ENCODE measurements around the gene TBC1D24.
"Not testable (repeated sequence)": the region's sequence is repeated elsewhere in the genome, so short reads cannot be mapped to it uniquely, and the experiment has no call there.

Gene TBC1D24

DNA sequence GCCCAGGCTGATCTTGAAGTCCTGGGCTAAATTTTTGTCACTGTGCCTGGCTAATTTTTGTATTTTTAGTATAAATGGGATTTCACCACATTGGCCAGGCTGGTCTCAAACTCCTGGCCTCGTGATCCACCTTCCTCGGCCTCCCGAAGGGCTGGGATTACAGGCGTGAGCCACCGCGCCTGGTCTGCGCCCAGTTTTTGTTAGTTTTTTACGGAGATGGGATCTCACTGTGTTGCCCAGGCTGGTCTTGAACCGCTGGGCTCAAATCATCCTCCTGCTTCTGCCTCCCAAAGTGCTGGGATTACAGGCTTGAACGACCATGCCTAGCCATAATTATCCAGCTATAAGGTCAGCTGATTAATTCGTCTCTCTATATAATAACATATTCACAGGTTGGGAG is 59.0 kb downstream of the TBC1D24 start:
- no peak for DNase-seq

GRCh38 chr16:2534335-2534734 is 59.4 kb downstream of the TBC1D24 start:
- not testable (repeated sequence) for DNase-seq

DNA sequence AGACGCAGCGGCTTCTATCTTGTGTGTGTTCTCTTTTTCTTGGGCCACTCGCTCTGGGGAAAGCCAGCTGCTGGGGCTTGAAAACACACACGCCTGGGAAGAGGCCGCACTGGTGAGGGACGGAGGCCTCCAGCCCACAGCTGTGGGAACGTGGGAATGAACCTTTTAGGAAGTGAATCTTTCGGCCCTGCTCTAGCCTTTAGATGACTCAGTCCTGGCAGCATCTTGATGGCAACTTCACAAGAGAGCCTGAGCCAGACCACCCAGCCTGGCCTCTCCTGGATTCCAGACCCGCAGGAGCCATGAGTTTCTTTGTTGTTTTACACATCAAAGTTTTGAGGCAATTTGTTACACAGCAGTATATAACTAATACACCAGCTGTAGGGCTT is 60.7 kb downstream of the TBC1D24 start:
- no peak for DNase-seq

- DNase-seq = peak; percentile 92 to 93
These were observed 62.8 kb downstream of the TBC1D24 start, which contains the start of gene PDPK1 for GRCh38 chr16:2537451-2538379. PDPK1 (plus strand) TSS chr16:2538021; CDS start chr16:2538113, 92 bp downstream.

DNA sequence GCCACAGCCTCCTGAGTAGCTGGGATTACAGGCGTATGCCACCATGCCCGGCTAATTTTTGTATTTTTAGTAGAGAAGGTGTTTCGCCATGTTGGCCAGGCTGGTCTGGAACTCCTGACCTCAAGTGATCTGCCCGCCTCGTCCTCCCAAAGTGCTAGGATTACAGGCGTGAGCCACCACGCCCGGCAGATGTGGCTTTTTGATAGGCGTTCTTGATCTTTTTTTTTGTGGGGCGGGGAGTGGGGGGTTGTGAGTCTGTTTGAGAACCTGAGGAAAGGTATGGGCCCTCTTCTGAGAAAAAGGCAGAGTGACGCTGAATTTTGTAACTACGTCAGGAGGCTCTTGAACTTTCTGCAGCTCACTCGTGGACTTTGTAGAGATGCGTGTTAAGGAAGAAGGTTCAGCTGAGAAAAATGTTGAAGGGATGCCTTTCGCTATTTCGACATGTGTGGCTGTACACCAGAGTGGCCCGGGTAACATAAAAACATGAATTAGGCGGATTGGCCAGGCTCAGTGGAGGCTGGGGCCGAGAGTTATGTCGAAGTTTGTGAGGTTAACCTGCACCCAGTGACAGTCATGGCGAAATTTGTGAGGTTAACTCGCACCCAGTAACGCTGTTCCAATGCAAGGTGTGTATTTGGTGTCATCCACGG is 64.4 kb downstream of the TBC1D24 start:
- not testable (repeated sequence) for DNase-seq

GRCh38 chr16:2539845-2540458 is 65.0 kb downstream of the TBC1D24 start:
- peak; percentile 44 to 50 for DNase-seq

GRCh38 chr16:2540912-2541311 is 66.0 kb downstream of the TBC1D24 start:
- not testable (repeated sequence) for DNase-seq

DNA sequence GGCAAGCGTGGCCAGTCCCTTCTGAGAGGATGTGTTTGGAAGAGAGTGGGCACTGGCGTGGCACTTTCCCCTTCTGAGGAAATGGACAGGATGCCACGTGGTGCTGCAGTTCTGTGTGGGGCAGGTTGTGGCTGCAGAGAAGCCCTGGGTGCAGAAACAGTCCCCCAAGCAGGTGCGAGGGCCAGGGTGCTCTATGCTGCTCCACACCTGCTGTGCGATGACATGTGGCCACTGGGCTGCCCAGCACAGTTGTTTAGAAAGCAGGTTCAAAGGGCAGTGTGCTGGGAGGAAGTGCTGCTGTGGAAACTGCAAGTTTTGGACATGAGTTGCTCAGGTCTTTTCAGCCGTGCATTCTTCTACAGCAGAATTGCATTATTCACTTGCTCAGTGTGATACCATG is 66.5 kb downstream of the TBC1D24 start:
- not testable (repeated sequence) for DNase-seq

GRCh38 chr16:2543771-2544170 is 68.8 kb downstream of the TBC1D24 start:
- DNase-seq = not testable (repeated sequence)

DNA sequence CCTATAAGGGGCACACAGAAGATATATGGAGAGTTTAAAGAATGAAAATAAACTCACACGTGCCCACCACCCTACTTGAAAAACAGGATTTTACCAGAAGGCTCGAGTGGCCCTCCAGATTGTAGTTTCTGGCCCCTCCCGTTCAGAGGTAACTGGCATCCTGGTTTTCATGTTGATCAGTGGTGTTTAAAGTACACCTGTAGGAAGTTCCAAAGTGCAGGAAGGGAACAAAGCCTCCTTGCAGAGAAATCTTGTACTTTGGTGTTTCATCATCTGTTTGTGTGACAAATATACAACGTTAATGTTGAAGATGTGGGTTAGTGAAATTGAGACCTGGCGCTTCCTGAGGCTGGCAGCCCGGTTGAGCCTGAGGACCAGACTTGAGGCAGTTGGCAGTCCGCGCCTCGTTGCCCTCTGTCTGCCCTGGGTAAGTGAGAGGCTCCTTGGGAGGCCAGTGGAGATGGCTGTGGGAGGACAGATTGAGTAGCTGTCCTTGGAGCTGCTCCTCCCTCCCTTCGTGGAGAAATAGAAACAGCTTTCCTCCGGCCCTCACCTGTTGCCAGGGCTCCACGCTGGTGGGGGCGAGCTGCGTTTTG is 75.5 kb downstream of the TBC1D24 start:
- DNase-seq = not testable (repeated sequence)

DNA sequence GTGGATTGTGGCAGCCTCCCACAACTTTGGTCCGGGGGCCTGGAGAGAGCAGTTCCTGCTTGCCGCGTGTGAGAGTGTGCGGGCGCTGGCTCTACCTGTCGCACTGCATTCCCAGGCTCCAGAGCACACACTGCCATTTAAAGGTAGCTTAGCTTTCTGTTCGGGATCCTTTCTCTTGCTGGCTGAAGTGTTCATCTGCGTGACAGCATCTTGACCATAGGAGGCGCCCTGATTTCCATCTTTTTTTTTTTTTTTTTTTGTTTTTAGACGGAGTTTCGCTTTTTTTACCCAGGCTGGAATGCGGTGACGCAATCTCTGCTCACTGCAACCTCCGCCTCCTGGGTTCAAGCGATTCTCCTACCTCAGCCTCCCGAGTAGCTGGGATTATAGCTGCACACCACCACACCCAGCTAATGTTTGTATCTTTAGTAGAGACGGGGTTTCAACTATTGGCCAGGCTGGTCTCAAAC is 76.5 kb downstream of the TBC1D24 start:
- not testable (repeated sequence) for DNase-seq

DNA sequence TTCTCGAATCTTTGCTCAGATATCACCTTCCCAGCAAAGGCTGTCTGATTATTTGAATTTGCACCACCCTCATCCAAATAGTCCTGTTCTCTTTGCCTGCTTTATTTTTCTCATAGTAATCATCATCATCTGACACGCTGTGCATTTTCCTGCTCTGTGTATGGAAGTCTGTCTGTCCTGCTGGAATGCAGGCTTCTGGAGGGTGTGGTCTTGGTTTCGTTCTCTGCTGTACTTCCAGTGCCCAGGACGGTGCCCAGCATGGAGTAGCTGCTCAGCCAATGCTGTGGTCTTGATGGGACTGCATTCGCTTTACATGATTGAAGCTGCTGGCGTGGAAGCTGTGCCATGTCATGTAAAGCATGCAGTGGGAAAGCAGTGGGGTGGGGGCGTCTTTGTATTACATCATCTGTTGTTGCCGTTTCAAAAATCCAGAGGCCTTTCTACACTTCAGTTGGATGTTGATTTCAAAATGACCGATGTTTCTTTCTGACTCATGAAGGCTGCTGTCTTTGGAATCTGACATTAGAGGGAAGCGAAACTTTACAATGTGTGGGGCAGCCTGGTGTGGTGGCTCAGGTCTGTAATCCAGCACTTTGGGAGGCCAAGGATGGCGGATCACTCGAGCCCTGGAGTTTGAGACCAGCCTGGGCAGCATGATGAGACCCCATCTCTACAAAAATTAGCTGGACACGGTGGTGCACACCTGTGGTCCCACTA is 79.9 kb downstream of the TBC1D24 start:
- not testable (repeated sequence) for DNase-seq

Measured in stimulated activated CD4-positive, alpha-beta T cell treated with anti-CD3 and anti-CD28 coated beads, Interleukin-2, amount 100 ng/mL, for 24 hours (primary cell).